GM12878 (cell line): ENCODE results near the gene TRPM6. TPM values are rescaled to one million over a fixed set of nuclear protein-coding genes. Genes with fewer than 3 reads are reported as not detected.

Source experiments
- ATAC-seq: fragments of 200-7000 bp; cut with Tn5 transposase; 3 replicates; pipeline ENCODE4 v1.9.1; 2020; ENCODE audit warnings: mild to moderate bottlenecking, moderate library complexity
- BruUV-seq: library from RNA; stranded (reverse); fragments of 400-500 nt; replicated peaks from 2 replicates; lab custom pipeline; 2021; lab: Mats Ljungman, UMichigan
- CTCF ChIA-PET: fragments of 300-600 bp; sonication (Branson Sonifier 250); formaldehyde crosslinking; extraction: SDS; loops from one replicate; lab custom pipeline; 2021; ENCODE audit warnings: inconsistent platforms; lab: Yijun Ruan, JAX
- POLR2A ChIA-PET: fragments of 350-600 bp; formaldehyde crosslinking; extraction: SDS; loops from one replicate; lab custom pipeline; 2021; ENCODE audit warnings: inconsistent platforms; lab: Charles Lee
- RAD21 ChIA-PET: fragments of 300-600 bp; sonication (Branson Sonifier 250); formaldehyde crosslinking; loops from one replicate; lab custom pipeline; 2023; ENCODE audit warnings: antibody characterized with exemption; ENCODE audit not compliant: unreplicated experiment; lab: Charles Lee
- SMC1A ChIA-PET: fragments of 300-600 bp; sonication (Branson Sonifier 250); formaldehyde crosslinking; loops from one replicate; lab custom pipeline; 2023; ENCODE audit not compliant: unreplicated experiment, uncharacterized antibody; lab: Charles Lee
- DNase-seq: peaks from one replicate; pipeline ENCODE4 v3.0.0-alpha.2; 2011; ENCODE audit warnings: low read depth, low spot score
- FAIRE-seq: peaks from 3 replicates; lab custom pipeline; 2011; peaks lifted over from hg19 to GRCh38; lab: Jason Lieb, UNC
- H2AFZ ChIP-seq: 2 replicates; pipeline ENCODE4 v1.6.0; 2011; ENCODE audit warnings: low read depth, low read length, control low read depth; ENCODE audit not compliant: control insufficient read depth
- H3K27ac ChIP-seq: 2 replicates; pipeline ENCODE4 v1.5.1; 2011; ENCODE audit warnings: control low read depth; ENCODE audit not compliant: control insufficient read depth, insufficient read depth
- H3K27me3 ChIP-seq, 2 experiments: replicated peaks in 1 of 2; 2 replicates each; pipeline versions ENCODE4 v1.6.0 to v1.6.1; 2011; ENCODE audit warnings: low read length in 1 of 2; ENCODE audit not compliant: control insufficient read depth in 2 of 2, insufficient read depth in 2 of 2
- H3K36me3 ChIP-seq, 2 experiments: 2 replicates each; pipeline ENCODE4 v1.5.1; 2011; ENCODE audit warnings: low read length in 1 of 2; ENCODE audit not compliant: control insufficient read depth in 2 of 2, insufficient read depth in 2 of 2
- H3K4me1 ChIP-seq: 2 replicates; pipeline ENCODE4 v1.6.1; 2011; ENCODE audit warnings: mild to moderate bottlenecking, low read length, moderate library complexity, mixed read lengths; ENCODE audit not compliant: control insufficient read depth, insufficient read depth
- H3K4me2 ChIP-seq: 2 replicates; pipeline ENCODE4 v1.6.0; 2011; ENCODE audit warnings: control low read depth; ENCODE audit not compliant: control insufficient read depth, insufficient read depth
- H3K4me3 ChIP-seq: fragments of 200-600 bp; sonication (generic); 2 replicates; pipeline ENCODE4 v1.5.1; 2016
- H3K79me2 ChIP-seq: 2 replicates; pipeline ENCODE4 v1.6.0; 2011; ENCODE audit warnings: low read length; ENCODE audit not compliant: control insufficient read depth, insufficient read depth
- H3K9ac ChIP-seq: 2 replicates; pipeline ENCODE4 v1.8.0; 2011; ENCODE audit warnings: low read length, control low read depth, mixed read lengths; ENCODE audit not compliant: control insufficient read depth, insufficient read depth
- H3K9me3 ChIP-seq: replicated peaks from 3 replicates; pipeline ENCODE4 v1.5.1; 2011; ENCODE audit warnings: mild to moderate bottlenecking, low read length; ENCODE audit not compliant: control insufficient read depth, insufficient read depth
- H4K20me1 ChIP-seq: 2 replicates; pipeline ENCODE4 v1.6.0; 2011; ENCODE audit not compliant: control insufficient read depth, insufficient read depth
- ASH2L ChIP-seq: fragments of 300-600, 200-600 bp; sonication (generic); IDR thresholded peaks from 2 replicates; pipeline ENCODE4 v1.6.1; 2017; ENCODE audit warnings: low read depth, mild to moderate bottlenecking, borderline replicate concordance
- CHD1 ChIP-seq: IDR thresholded peaks from 2 replicates; pipeline ENCODE4 v1.6.1; 2012; ENCODE audit warnings: low read depth, low read length, improper control_type of control experiment
- IKZF1 ChIP-seq: fragments of 450-650 bp; conservative IDR thresholded peaks from 2 replicates; pipeline ENCODE4 v1.6.1; 2017; ENCODE audit warnings: antibody characterized with exemption, mild to moderate bottlenecking
- IRF3 ChIP-seq: fragments of 450-650 bp; IDR thresholded peaks from 2 replicates; pipeline ENCODE4 v1.6.1; 2014; ENCODE audit warnings: mild to moderate bottlenecking
- JUNB ChIP-seq: IDR thresholded peaks from 2 replicates; pipeline ENCODE4 v1.6.1; 2016; ENCODE audit warnings: antibody characterized with exemption, mild to moderate bottlenecking
- POLR2AphosphoS5 ChIP-seq: IDR thresholded peaks from 2 replicates; pipeline ENCODE4 v1.6.1; 2011; ENCODE audit warnings: mild to moderate bottlenecking, low read length, inconsistent platforms
- SMAD1 ChIP-seq: fragments of 450-650 bp; IDR thresholded peaks from 2 replicates; pipeline ENCODE4 v1.6.1; 2018; ENCODE audit warnings: mild to moderate bottlenecking, low read depth; ENCODE audit not compliant: partially characterized antibody
- SMARCA5 ChIP-seq: fragments of 450-650 bp; IDR thresholded peaks from 2 replicates; pipeline ENCODE4 v1.6.1; 2017; ENCODE audit warnings: mild to moderate bottlenecking
- STAT3 ChIP-seq: IDR thresholded peaks from 2 replicates; pipeline ENCODE4 v1.6.1; 2011; ENCODE audit warnings: low read depth, low read length, improper control_type of control experiment
- TAF1 ChIP-seq: IDR thresholded peaks from 2 replicates; pipeline ENCODE4 v1.6.1; 2011; ENCODE audit warnings: mild to moderate bottlenecking, low read depth, low read length, borderline replicate concordance
- TCF3 ChIP-seq: IDR thresholded peaks from 2 replicates; pipeline ENCODE4 v1.6.1; 2012; ENCODE audit warnings: low read depth, mild to moderate bottlenecking, low read length, borderline replicate concordance; ENCODE audit not compliant: insufficient read depth
- ZNF274 ChIP-seq: IDR thresholded peaks from one replicate; pipeline ENCODE4 v1.8.0; 2011; ENCODE audit not compliant: insufficient read length, insufficient read depth
- WGBS: methylation state at CpG from one replicate; pipeline ENCODE4 v1.1.6; 2016; ENCODE audit warnings: low lambda C conversion rate; ENCODE audit not compliant: insufficient replicate concordance, insufficient coverage; ENCODE audit errors: missing lambda C conversion rate; 5-methylcytosine and 5-hydroxymethylcytosine counted together
- in situ Hi-C: fragments of 300-500 bp; cut with MboI; formaldehyde crosslinking; loops from 9 replicates; pipeline ENCODE4 v1.14.3; 2018; ENCODE audit warnings: mixed read lengths
- intact Hi-C: fragments of 100-400 bp; cut with micrococcal nuclease; formaldehyde crosslinking; loops from one replicate; pipeline ENCODE4 v1.14.2; 2022; ENCODE audit not compliant: unreplicated experiment
- polyA plus RNA-seq, 11 experiments: library from polyadenylated mRNA; depleted of rRNA in 4 of 11; unstranded in 6 of 11; stranded (reverse) in 5 of 11; fragments of >200 nt; fragmentation: Nextera tagmentation in 4 of 11; fragmentation: Illumina TruSeq in 1 of 11; extraction: Ambion mirVana in 4 of 11; extraction: Trizol in 1 of 11; gene quantifications; 1 replicate in 1 of 11; 2 replicates in 10 of 11; pipeline versions ENCODE4 v1.2.1 to v1.2.3, GENCODE V29; 2011 to 2016; ENCODE audit warnings: inconsistent platforms in 2 of 11, missing spikeins in 2 of 11, low read depth in 1 of 11
- total RNA-seq, 4 experiments: library from RNA; depleted of rRNA in 3 of 4; stranded (reverse); fragments of >200 nt in 3 of 4; fragmentation: Illumina TruSeq in 1 of 4; extraction: Trizol in 1 of 4; gene quantifications; 2 replicates each; pipeline versions ENCODE4 v1.2.1 to v1.2.3, GENCODE V29; 2013 to 2021

The TRPM6 gene
- total and polyA plus RNA-seq, 10 of the 15 experiments (the other 5 are each of a cell fraction or from before 2014, with no cell fraction given) = under 0.01 to 0.34 (median 0.05) TPM; not detected in 1

GRCh38 chr9:74762950-74763349 lies 124.8 kb downstream of the TRPM6 start (continued):
- TF ChIP-seq STAT3 = no peak
- no peak for TF ChIP-seq TAF1

GRCh38 chr9:74760031-74760700 lies 127.6 kb downstream of the TRPM6 start:
- Histone ChIP-seq H3K9me3 (no peaks in the 10 kb centered on the region), H4K20me1 (no peaks in the 10 kb centered on the region), H3K27ac (no peak overlapping the region), H3K27me3 (no peaks in the 10 kb centered on the region; a peak in 1 of 4 replicates), H2AFZ (no peak overlapping the region), H3K79me2 (no peaks in the 10 kb centered on the region), H3K36me3 (no peaks in the 10 kb centered on the region), H3K9ac (no peak overlapping the region), H3K4me2 (no peak overlapping the region), H3K4me1 (no peaks in the 10 kb centered on the region), H3K4me3 (no peak overlapping the region)
- SMC1A ChIA-PET = no interaction called here
- ATAC-seq = no peak
- FAIRE-seq = no peak
- in situ Hi-C loops = no loop called here
- POLR2A ChIA-PET = no interaction called here
- TF ChIP-seq SMAD1 (no peak), ZNF274 (no peak), ASH2L (no peak), POLR2AphosphoS5 (no peak), JUNB (no peak), CHD1 (no peak), SMARCA5 (no peak), IKZF1 (no peak), IRF3 (no peak), TCF3 (no peak)
- no peak for DNase-seq
- RAD21 ChIA-PET = no interaction called here
- BruUV-seq = no TSS peak
- WGBS = 57% methylated on average over 3 of the region's 3 CpGs
- intact Hi-C loops = no loop called here
- CTCF ChIA-PET = interaction anchor here (0.9 to 2.1 kb wide), 2 partner anchors 8 to 14 kb away, joined by 5 to 6 read pairs; no protein-coding TSS in a partner anchor
